GM21529 (cell line): ENCODE results near the gene CASZ1.

Source experiments
- ATAC-seq: cut with Tn5 transposase; IDR thresholded peaks from one replicate; pipeline ENCODE4 v1.9.1; 2021; ENCODE audit not compliant: unreplicated experiment

The CASZ1 gene

DNA sequence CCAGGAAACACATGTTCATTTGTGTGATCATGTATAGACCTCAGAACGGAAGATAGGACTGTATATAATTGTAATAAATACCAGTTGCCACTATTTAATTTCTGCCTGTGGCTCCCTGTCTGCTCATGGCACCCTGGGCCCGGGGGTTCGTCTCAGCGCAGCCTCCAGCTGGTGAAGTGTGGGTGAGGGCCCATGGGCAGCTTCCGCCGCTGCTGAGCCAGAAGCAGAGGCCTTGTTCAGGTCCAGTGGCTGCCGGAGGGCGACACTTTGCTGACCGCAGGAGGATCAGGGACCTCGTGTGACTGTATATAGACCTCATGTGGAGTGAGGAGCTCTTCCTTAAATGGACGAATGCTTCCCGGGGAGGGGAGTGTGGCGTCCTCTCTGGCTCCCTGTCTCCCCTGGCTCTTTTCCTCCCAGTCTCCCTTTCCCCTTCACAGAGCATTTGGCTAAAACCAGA is 165.8 kb downstream of the CASZ1 start:
- ATAC-seq = no peak

DNA sequence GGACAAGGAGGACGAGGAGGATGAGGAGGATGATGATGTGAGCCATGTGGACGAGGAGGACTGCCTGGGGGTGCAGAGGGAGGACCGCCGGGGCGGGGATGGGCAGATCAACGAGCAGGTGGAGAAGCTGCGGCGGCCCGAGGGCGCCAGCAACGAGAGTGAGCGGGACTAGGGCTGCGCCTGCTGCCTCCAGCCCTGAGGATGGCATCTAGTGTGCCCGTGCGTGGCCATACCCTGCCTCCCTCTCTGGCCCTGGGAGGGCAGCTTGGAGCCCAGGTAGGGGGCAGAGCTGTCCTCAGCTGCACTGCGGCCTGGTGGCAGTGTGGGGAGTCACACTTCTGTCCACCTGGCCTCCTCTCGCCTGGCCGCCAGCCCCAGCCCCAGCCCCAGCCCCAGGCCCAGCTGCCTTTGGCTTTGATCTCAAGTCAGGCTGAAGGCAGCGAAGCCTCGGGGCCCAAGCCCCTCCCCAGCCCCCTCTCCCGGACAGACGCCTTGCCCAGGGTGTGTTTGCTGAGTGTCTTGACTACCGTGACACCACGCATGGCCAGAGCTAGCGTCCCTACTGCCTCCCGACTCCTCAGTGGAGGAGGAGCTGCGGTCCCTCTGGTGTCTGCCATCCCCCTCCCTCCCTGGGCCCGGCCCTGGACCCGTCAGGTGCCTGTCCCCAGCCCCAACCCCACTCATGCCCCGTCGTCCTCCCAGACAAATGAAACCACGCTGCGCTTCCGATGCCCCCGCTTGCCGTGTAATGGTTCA is 166.5 kb downstream of the CASZ1 start:
- ATAC-seq = no peak

DNA sequence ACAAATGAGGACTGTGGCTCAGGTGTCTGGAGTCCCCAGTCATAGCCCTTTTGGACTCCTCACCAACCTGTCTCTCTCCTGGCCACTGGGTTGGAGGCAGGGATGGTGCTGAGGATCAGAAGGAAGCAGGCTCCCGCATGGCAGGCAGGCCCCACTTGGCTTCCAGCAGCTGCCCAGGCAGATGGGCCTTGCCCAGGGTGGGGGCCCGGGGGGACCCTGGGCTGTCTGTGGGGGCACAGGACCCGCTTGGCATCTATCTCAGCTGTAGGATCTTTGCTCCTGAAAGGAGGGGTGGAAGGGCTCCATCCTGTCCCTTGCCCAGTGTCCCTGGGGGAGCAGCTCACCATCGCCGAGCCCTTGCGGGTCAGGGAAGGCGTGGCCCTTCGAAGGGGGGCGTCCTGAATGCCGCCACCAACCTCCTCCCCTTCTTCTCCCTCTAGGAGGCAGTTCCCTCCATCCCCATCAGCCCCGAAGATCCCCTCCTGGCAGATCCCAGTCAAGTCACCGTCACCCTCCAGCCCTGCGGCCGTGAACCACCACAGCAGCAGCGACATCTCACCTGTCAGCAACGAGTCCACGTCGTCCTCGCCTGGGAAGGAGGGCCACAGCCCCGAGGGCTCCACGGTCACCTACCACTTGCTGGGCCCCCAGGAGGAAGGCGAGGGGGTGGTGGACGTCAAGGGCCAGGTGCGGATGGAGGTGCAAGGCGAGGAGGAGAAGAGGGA is 167.2 kb downstream of the CASZ1 start:
- no peak for ATAC-seq

DNA sequence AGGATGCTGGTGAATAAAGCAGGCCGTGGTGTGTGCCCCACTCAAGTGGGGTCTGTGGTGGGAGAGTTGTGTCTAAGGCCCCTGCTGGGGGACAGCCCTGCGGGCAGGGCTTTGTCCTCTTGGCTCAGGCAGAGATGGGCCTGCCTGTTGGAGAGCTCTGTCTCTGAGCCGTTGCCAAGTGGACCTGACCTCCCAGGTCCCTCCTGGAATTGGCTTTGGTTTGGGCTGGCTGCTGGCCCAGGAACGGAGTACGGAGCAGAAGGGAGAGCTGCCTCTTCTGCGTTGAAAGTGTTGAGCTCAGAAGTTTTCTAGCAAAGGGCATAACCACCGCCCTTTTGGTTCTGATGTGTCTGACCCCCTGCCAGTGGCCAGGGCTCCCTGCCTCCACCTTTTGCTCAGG is 167.8 kb downstream of the CASZ1 start:
- no peak for ATAC-seq

DNA sequence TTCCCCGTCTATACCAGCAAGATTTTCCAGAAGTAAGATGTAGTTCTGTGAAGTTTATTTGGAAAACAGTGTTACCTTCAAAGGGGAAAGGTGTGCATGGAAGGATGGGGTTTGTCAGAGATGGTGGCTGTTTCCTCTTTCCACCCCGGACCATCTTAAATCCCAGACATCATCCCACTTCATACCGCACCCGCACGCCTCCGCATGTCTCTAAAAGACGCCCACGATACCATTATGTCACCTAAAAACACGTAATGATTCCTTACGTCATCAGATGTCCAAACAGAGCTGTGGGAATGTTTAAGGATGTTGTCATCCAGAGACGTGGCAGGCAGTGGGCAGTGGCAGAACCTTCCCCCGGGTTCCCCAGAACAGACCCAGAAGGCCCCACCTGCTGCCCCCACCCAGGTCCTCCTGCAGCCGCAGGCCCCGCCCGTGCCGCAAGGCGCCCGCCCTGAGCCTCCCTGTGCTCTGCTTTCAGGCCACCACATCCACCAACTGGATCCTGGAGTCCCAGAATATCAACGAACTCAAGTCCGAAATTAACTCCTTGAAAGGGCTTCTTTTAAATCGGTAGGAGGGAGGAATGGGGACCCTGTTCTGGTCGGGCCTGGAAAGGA is 169.5 kb downstream of the CASZ1 start:
- no peak for ATAC-seq

DNA sequence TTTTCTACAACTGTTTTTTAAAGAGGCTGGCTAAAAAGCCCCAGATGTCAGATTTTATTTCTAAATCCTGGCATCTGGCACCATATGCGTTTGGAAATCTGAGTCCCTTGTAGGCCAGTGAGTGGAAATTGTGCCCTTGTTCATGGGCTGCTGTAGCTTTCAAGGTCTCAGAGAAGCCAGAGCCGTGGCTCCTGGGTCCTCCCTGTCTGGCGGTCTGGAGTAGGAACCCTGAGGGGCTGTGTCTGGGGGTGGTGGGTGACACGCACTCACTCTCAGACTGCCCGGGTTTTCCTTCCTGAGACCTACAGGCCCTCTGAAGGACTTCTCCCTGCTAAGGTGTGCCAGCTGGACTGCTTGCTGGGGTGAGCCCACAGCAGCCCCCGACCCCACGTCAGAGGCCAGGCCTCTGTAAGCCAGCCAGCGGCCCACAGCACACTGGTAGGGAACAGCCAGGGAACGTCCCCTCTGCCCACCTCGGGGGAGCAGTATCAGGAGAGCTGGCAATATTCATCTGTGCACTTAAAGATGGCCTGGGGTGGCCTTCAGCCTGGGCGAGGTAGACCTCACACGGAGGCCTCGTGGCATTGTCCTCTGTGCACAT is 170.2 kb downstream of the CASZ1 start:
- no peak for ATAC-seq

DNA sequence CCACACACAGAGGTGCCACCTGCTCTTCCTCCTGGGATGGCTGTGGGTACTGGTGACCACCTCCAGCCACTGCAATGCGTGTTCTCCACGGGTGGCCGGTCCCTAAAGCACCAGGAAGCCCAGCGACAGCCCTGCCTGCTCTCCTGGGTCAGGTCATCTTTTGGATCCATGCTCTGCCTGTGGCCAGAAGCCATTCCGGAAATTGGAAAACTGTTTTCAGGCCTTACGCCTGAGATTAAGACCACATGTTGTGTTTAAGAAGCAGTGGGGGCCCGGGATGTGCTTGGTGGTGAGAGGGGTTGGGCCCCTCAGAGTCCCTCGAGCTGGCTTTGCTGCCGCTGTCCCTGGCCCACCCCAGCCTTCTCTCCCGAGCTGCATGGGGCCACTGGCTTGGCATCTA is 170.9 kb downstream of the CASZ1 start:
- ATAC-seq = no peak

DNA sequence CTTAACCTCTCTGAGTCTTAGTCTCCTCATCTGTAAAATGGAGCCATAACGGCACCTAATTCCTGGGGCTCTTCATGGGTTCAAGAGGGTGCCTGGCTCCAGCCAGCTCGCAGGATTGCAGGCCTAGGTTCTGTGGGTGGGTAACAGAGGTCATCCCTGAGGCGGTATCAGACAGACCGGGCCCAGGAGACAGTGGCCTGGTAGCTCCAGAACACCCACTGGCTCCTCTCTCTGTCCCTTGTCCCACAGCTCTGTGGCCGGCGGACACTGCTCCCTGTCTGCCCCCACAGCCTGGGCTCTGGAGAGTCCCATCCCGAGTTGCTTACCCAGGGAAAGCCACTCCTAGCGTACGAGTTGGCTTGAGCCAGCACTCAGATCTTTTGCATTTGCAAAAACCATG is 171.4 kb downstream of the CASZ1 start:
- ATAC-seq = no peak

DNA sequence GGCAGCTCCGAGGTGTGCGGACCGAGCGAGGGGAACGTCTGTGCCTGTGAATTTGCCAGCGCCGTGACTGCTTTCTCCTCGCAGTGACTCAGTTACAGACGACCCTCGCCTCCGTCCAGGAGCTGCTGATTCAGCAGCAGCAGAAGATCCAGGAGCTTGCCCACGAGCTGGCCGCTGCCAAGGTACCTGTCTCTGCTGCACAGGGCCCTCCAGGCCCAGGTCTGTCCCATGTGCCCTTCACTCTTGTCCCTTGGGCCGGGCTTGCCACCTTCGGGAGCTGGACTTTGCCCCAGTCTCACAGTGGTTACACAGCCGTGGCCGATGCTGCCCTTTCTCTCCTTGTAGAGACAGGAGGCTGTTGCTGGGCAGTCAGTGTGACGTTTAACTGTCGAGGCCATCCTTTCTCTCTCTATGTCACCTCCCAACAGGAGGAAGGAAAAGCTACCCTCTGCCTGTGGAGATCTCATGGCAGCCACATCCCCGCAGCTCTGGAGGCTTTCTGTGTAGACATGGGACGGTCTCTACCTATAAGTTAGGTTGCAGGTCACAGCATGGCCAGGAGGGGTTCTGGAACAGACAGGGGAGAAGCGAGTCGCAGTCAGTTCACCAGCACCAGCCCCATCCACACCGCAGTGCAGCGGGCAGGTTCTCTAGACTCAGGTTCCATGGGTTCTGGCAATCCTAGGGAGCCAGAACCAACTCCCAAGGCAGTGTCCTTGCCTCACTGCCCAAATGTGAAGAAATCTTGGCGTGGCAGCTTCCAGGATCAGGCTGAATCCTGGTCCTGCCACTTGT is 172.0 kb downstream of the CASZ1 start:
- no peak for ATAC-seq

DNA sequence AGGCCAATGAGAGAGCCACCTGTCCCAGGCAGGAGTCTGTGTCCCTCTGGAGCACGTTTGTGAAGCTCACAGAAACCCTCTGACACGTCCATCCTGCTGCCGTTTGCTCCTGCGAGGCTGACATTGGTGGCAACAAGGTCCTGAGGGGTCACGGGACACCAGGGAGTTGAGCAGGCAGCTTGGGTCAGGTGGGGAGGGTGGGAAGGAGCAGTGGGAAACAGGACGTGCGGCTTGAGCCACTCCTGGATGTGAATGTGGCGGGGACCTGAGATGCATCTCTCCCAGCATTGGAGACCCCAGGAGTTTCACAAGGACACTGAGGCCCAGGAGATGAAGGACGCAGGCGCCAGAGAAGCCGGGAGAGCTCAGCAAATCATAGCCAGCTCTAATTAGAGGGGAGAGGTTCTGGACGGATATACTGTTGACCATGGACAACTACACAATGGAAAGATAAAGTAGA is 172.7 kb downstream of the CASZ1 start:
- no peak for ATAC-seq

DNA sequence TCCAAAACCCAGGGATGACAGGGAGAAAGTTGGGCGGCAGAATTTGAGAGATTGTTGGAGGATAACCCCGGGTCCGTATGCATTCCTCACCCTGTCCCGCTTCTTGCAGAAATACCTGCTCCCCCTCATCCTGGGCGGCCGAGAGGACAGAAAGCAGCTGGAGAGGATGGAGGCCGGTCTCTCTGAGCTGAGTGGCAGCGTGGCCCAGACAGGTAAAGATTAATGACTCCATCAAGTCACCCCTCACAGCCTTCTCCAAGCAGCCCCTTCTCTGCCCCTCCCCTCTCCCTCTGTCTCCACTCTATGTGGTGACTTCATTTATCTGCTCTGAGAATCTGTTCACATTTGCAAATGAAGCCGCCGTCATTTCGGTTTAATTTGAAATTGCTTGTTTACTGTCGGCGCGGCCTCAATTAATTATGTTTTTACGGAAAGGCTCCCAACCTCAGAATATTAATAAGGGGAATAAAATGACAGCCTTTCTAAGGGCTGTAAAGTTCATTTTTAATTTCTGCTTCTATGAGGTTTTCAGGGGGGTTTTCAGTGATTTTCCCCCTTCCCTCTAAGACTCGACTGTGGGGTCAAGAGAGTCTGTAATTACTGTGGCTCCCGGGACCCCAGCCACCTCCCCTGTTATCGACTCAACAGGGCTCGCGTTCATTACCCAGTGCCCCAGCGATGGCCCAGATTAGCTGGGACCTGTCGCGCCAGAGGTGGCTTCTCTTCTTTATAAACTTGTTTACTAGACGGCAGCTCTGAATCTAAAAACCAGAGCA is 173.3 kb downstream of the CASZ1 start:
- no peak for ATAC-seq

DNA sequence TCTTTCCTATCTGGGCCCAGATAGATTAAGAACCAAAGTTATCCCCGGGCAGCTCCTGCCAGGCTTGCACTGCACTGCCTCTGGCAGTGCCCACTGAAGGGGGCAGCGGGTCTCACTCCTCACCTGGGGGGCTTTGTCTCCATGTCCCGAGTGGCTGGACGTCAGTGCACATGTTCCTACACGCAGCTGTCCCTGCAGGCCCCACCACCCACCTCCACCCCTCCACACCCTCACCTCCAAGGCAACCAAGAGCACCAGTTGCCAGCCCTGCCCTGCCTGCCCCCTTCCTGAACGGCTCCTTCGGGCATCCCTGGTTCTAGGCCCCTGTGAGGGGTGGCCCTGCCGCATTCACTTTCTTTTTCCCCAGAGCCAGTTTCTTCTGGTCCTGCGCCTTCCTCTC is 174.5 kb downstream of the CASZ1 start:
- no peak for ATAC-seq

DNA sequence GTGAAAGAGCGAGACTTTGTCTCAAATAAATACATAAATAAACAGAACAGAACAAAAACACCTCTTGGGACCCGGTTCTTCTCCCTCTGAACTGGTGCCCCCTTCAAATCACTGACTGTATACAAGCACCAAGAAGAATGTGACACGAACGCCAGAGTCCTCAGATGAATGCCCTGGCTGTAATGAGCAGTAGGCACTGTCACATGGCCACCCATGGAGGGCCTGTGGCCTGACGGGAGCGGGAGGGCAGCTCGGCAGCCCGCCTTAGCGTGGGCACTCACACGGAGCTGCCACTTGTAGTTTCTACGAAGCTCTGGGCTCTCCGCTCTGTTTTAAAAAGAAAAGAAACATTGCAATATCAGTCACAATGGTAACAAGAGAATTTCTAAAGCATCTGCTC is 175.7 kb downstream of the CASZ1 start:
- ATAC-seq = no peak

DNA sequence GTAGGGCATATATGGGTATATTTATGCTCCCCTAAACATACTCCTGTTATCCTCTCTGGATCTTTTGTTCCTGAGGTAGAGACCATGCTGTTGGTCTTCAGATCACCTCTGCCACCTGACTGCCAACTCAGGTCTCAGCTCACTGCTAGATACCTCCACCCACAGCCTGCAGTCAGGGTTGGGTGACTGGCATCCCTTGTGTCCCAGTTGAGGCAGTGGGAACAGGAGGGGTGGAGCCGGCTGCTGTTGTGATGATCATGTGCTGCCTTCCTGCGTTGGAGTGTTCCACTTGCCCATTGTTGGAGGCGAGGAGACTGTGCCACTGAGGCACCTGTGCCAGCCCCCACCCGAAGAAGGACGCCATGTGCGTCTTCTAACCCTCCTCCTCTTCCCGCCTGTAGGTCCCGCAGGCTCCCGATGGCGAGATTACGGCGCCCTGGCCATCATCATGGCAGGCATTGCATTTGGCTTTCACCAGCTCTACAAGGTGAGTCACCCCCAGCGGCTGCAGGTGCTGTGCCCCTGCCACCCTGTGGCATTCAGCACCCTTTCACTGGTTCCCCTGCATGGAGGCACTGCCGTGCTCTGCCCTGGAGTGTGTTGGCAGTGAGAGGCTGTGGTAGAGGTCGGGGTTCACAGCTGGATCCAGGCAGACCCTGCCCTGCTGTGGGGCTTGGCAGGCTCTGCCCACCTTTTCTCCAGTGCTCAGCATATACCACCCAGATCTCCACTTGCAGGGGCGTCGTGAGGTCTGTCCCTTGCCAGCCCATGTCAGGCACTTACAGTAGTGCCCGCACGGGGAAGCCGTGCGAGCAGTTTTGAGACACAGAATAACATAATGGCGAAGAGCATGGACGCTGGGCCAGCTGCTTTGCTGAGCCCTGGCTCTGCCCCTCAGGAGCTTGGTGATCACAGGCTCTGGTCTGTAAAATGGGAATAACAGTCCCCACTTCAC is 178.2 kb downstream of the CASZ1 start:
- ATAC-seq = no peak

DNA sequence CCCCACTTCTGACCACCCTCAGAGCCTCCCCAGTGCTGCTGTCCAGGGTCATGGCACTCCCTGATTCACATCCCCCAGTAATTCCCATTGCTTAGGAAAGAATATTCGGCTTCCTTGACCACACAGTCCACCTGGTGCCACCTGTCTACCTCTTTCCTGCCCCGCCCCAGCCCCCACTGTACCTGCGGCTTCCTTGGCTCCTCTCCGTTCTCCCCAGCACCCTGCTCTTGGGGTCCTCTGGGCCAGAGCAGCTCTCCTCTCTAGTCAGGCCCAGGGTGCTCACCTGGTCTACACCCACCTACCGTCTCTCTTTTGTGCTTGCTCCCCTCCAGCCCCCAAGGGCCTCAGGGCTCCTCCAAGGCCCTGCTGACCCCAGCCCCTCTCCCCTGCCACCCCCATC is 179.1 kb downstream of the CASZ1 start:
- no peak for ATAC-seq

DNA sequence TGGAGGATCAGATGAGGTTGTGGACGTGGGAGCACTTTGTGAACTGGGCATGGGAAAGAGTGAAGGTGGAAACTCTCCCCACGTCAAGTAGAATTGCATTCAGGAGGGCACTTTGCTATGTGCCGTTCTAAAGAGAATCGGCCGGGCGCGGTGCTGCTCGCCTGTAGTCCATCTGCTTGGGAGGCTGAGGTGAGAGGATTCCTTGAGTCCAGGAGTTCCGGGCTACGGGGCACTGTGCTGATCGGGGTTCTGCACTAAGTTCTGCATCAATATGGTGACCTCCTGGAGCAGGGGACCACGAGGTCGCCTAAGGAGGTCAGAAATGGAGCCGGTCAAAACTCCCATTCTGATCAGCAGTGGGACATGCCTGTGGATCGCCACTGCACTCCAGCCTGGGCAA is 179.8 kb downstream of the CASZ1 start:
- ATAC-seq = no peak

DNA sequence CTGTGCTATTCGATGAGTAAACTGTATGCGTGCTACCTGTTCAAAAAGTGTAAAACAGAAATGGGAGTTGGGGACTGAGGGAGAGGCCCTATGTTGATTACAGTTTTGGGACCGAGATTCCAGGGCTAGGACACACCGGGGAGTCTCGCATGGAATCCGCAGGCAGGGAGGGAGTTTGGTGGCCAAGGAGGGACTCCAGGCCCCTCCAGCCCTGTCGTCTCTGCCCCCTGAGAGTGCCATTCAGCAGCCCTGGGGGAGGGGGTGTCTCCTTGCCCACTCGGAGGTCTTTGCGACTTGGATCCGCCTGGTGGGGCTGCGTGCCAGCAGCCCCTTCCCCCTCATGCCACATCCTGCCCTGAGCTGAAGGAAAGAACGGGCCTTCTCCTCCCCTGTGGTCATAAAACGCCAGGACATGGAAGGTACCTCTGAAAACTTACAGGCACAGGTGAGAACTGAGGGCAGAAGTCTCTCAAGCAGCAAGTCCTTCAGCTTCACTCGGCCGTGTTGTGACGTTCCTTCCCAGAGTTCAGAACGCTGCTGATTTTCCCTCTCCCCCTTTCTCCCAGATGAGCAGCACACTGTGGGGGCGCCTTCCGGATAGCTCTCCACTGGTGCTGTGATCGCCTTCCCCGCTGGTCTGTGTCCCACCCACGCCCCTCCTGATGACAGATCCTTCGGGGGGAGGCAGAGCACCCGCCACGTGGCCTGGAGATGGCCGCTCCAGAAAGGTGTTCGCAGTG is 180.3 kb downstream of the CASZ1 start:
- ATAC-seq = no peak

DNA sequence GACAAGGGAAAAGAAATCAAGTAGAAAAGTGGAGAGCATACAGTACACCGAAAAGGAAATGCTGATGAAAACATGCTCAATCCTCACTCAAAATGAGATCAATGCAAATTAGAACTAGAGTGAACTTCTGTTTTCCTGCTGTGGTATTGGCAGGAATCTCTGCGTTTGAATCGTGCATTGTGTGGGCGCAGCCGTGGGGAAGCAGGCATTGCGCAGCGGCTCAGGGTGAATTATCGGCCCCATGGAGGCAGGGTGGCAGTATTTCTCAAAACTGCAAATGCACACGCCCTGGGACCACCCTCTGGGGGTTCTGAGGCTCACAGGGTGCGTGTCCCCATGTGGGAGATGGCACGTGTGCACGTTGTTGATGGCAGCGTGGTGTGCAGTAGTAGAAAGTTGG is 181.1 kb downstream of the CASZ1 start:
- no peak for ATAC-seq
